Panc1 (cell line): Measurements from ENCODE around the gene SLC12A3.

Source experiments
- SIN3A ChIP-seq: IDR thresholded peaks from 2 replicates; pipeline ENCODE4 v1.6.1; 2012; ENCODE audit warnings: low read depth, mild to moderate bottlenecking, low read length, moderate library complexity, borderline replicate concordance; ENCODE audit not compliant: insufficient read depth
- TF ChIP-seq, protein P1 (sequence below): fragments of 450-650 bp; IDR thresholded peaks from 2 replicates; pipeline ENCODE4 v1.5.1; 2017; ENCODE audit warnings: mild to moderate bottlenecking

DNA sequence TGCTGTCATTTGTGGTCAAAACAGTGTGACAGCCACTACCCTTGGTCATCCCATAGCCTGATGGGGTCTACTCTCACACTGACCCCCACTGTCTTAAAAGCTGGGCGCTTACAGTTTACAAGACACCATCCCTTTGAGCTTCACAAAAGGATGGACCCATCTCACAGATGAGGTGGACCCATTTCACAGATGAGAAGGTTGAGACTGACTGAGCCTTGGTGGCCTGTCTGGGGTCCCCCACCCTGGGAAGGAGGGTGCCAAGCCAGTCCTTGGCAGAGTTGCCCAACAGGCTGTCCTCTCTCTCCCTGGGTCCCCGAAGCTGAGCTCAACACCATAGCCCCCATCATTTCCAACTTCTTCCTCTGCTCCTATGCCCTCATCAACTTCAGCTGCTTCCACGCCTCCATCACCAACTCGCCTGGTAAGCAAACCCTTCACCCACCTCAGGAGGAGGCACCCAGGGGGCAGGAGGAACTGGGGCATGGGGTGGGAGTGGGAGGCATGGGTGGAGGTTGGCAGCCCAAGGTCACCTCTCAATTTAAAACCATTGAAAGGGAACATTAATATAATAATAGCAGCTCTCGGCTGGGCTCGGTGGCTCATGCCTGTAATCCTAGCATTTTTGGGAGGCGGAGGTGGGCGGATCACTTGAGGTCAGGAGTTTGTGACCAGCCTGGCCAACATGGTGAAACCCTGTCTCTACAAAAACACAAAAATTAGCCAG is 17.2 kb downstream of the SLC12A3 start:
- TF ChIP-seq, protein P1, sequence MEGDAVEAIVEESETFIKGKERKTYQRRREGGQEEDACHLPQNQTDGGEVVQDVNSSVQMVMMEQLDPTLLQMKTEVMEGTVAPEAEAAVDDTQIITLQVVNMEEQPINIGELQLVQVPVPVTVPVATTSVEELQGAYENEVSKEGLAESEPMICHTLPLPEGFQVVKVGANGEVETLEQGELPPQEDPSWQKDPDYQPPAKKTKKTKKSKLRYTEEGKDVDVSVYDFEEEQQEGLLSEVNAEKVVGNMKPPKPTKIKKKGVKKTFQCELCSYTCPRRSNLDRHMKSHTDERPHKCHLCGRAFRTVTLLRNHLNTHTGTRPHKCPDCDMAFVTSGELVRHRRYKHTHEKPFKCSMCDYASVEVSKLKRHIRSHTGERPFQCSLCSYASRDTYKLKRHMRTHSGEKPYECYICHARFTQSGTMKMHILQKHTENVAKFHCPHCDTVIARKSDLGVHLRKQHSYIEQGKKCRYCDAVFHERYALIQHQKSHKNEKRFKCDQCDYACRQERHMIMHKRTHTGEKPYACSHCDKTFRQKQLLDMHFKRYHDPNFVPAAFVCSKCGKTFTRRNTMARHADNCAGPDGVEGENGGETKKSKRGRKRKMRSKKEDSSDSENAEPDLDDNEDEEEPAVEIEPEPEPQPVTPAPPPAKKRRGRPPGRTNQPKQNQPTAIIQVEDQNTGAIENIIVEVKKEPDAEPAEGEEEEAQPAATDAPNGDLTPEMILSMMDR: no peak
- no peak for TF ChIP-seq SIN3A
